ENCODE data around the gene PCDH12. TPM values are rescaled to one million over a fixed set of nuclear protein-coding genes. Genes with fewer than 3 reads are reported as not detected.

PCDH12 gene
- total and polyA plus RNA-seq, 10 donors: 2.1 to 72.0 (median 33.4) TPM

GRCh38 chr5:141909212-141909611, 48.8 kb downstream of the PCDH12 start:
- Histone ChIP-seq H3K27ac (no peak overlapping the region), H3K4me3 (no peak overlapping the region), H3K36me3 (no peaks in the 10 kb centered on the region), H3K27me3 (replicated peaks in 1 of 7) (peaks cover 0 to 23% (median 0%) of the 10 kb centered on the region in 7 donors), H3K9me3 (no peaks in the 10 kb centered on the region), H3K4me1 (peaks cover 8 to 12% (median 10%) of the 10 kb centered on the region in 6 donors)
- intact Hi-C loops (cut with DNase I; ENCODE audit: low total_unique reads): no loop called here
- WGBS, 5 donors: 65 to 99% (median 84%) methylated on average over 4 of the region's 4 CpGs
- TF ChIP-seq, protein P1, sequence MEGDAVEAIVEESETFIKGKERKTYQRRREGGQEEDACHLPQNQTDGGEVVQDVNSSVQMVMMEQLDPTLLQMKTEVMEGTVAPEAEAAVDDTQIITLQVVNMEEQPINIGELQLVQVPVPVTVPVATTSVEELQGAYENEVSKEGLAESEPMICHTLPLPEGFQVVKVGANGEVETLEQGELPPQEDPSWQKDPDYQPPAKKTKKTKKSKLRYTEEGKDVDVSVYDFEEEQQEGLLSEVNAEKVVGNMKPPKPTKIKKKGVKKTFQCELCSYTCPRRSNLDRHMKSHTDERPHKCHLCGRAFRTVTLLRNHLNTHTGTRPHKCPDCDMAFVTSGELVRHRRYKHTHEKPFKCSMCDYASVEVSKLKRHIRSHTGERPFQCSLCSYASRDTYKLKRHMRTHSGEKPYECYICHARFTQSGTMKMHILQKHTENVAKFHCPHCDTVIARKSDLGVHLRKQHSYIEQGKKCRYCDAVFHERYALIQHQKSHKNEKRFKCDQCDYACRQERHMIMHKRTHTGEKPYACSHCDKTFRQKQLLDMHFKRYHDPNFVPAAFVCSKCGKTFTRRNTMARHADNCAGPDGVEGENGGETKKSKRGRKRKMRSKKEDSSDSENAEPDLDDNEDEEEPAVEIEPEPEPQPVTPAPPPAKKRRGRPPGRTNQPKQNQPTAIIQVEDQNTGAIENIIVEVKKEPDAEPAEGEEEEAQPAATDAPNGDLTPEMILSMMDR (IDR thresholded peaks at IDR 0.05 in 8 of 11, conservative IDR thresholded peaks at IDR 0.05 in 3 of 11): no peak
- no peak for TF ChIP-seq POLR2AphosphoS5 (IDR thresholded peaks at IDR 0.05)
- TF ChIP-seq POLR2A (IDR thresholded peaks at IDR 0.05): no peak
- DNase-seq: no peak

DNA sequence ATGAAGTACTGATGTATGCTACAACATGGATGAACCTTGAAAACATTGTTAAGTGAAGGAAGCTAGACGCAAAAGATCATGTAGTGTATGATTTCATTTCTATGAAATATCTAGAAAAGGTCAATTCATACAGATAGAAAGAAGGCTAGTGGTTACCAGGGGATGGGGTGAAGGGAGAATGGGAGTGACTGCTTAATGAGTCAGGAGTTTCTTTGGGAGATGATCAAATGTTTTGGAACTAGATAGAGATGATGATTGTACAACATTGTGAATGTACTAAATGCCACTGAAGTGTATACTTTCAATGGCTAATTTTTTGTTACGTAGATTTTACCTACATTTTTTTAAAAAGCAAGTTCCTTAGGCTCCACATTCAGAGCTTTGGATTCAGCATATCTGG, 49.2 kb downstream of the PCDH12 start:
- Histone ChIP-seq H3K36me3 (no peaks in the 10 kb centered on the region), H3K4me1 (peaks cover 5 to 8% (median 6%) of the 10 kb centered on the region in 6 donors), H3K27ac (no peak overlapping the region), H3K4me3 (no peak overlapping the region), H3K9me3 (no peaks in the 10 kb centered on the region), H3K27me3 (replicated peaks in 1 of 7) (peaks cover 0 to 19% (median 0%) of the 10 kb centered on the region in 7 donors)
- 89 to 93% (median 92%) methylated on average over 2 of the region's 2 CpGs for WGBS, 5 donors
- no peak for DNase-seq
- intact Hi-C loops (cut with DNase I; ENCODE audit: low total_unique reads): no loop called here
- no peak for TF ChIP-seq POLR2AphosphoS5 (IDR thresholded peaks at IDR 0.05)
- TF ChIP-seq POLR2A (IDR thresholded peaks at IDR 0.05): no peak
- TF ChIP-seq, protein P1 (IDR thresholded peaks at IDR 0.05 in 8 of 11, conservative IDR thresholded peaks at IDR 0.05 in 3 of 11): no peak

- TF ChIP-seq POLR2A (IDR thresholded peaks at IDR 0.05): no peak
- TF ChIP-seq, protein P1 (IDR thresholded peaks at IDR 0.05 in 8 of 11, conservative IDR thresholded peaks at IDR 0.05 in 3 of 11): no peak
- TF ChIP-seq POLR2AphosphoS5 (IDR thresholded peaks at IDR 0.05): no peak
- H3K36me3 ChIP-seq: no peaks in the 10 kb centered on the region
- H3K27me3 ChIP-seq (replicated peaks in 1 of 7): peaks cover 0 to 3% (median 0%) of the 10 kb centered on the region in 7 donors
- no peaks in the 10 kb centered on the region for H3K9me3 ChIP-seq
- 0 to 4% (median 0%) methylated on average over 1 of the region's 1 CpG for WGBS, 5 donors
- DNase-seq: no peak
- H3K4me3 ChIP-seq: no peak overlapping the region
- intact Hi-C loops (cut with DNase I; ENCODE audit: low total_unique reads): no loop called here
- no peaks in the 10 kb centered on the region for H3K4me1 ChIP-seq
- no peak overlapping the region for H3K27ac ChIP-seq
These were observed 51.0 kb downstream of the PCDH12 start for GRCh38 chr5:141906972-141907371.

DNA sequence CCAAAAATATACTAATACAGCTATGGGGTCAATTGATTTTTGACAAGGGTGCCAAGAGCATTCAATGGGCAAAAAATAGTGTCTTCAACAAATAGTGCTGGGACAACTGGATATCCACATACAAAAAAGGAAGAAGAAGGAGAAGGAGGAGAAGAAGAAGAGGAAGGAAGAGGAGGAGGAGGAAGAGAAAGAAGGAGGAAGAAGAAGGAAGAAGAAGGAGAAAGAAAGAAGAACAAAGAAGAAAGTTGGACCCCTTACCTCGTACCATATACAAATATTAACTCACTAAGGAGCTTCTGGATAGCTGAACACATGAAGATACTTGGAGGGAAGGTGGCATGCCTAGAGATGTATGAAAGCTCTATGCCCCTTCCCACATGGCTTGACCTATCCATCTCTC, 51.5 kb downstream of the PCDH12 start:
- Histone ChIP-seq H3K9me3 (no peaks in the 10 kb centered on the region), H3K27ac (no peak overlapping the region), H3K4me1 (no peaks in the 10 kb centered on the region), H3K27me3 (replicated peaks in 1 of 7) (no peaks in the 10 kb centered on the region), H3K36me3 (no peaks in the 10 kb centered on the region), H3K4me3 (no peak overlapping the region)
- 2 to 79% (median 49%) methylated on average over 1 of the region's 1 CpG for WGBS, 5 donors
- no peak for DNase-seq
- TF ChIP-seq POLR2AphosphoS5 (IDR thresholded peaks at IDR 0.05): no peak
- TF ChIP-seq, protein P1 (IDR thresholded peaks at IDR 0.05 in 8 of 11, conservative IDR thresholded peaks at IDR 0.05 in 3 of 11): no peak
- no peak for TF ChIP-seq POLR2A (IDR thresholded peaks at IDR 0.05)
- intact Hi-C loops (cut with DNase I; ENCODE audit: low total_unique reads): no loop called here

Measured in spleen (tissue), 11 donors.